GM10266 (cell line): Measurements from ENCODE around the gene GJA5.
A peak's percentile ranks its signal among the peaks of the same experiment; 100 is the strongest.

ENCODE experiments used
- DNase-seq: peaks from one replicate; pipeline ENCODE4 v3.0.0; 2012; ENCODE audit errors: extremely low spot score
- TF ChIP-seq, protein P1 (sequence below): IDR thresholded peaks from 2 replicates; pipeline ENCODE4 v1.5.1; 2012; ENCODE audit warnings: mild to moderate bottlenecking, low read depth; ENCODE audit not compliant: control insufficient read depth, insufficient read depth; ENCODE audit errors: missing control alignments

Gene GJA5

DNA sequence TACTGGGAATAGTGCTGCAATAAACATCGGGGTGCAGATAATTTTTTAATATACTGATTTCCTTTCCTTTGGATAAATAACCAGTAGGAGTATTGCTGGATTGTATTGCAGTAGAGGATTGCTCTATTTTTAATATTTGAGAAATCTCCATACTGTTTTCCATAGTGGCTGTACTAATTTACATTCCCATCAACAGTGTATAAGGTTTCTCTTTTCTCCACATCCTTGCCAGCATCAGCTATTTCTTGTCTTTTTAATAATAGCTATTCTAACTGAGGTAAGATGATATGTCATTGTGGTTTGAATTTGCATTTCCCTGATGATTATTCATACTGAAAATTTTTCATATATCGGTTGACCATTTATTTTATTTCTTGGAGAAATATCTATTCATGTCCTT, 31.1 kb downstream of the GJA5 start:
- TF ChIP-seq, protein P1, sequence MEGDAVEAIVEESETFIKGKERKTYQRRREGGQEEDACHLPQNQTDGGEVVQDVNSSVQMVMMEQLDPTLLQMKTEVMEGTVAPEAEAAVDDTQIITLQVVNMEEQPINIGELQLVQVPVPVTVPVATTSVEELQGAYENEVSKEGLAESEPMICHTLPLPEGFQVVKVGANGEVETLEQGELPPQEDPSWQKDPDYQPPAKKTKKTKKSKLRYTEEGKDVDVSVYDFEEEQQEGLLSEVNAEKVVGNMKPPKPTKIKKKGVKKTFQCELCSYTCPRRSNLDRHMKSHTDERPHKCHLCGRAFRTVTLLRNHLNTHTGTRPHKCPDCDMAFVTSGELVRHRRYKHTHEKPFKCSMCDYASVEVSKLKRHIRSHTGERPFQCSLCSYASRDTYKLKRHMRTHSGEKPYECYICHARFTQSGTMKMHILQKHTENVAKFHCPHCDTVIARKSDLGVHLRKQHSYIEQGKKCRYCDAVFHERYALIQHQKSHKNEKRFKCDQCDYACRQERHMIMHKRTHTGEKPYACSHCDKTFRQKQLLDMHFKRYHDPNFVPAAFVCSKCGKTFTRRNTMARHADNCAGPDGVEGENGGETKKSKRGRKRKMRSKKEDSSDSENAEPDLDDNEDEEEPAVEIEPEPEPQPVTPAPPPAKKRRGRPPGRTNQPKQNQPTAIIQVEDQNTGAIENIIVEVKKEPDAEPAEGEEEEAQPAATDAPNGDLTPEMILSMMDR, result no peak
- no peak for DNase-seq

DNA sequence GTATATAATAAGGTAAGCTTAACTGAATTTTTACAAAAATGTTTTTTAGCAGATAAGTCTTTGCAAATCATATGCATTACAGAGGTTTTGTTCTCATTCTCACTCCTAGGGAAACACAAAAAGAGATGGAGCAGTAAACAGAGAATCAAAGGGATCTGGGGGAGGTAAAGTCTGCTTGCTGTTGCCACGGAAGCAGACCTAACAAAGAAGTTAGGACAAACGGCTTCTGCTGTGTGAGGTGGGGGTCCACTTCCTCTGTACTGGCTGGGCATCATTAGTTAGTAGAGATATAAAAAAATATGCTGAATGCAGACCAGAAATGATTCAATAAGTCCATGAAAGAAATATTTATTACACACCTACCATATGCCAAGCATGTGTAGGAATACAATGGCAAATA, 34.2 kb downstream of the GJA5 start:
- DNase-seq, result no peak
- TF ChIP-seq, protein P1, result no peak

GRCh38 chr1:147725685-147726084, 34.7 kb downstream of the GJA5 start:
- no peak for DNase-seq
- TF ChIP-seq, protein P1, result no peak

DNA sequence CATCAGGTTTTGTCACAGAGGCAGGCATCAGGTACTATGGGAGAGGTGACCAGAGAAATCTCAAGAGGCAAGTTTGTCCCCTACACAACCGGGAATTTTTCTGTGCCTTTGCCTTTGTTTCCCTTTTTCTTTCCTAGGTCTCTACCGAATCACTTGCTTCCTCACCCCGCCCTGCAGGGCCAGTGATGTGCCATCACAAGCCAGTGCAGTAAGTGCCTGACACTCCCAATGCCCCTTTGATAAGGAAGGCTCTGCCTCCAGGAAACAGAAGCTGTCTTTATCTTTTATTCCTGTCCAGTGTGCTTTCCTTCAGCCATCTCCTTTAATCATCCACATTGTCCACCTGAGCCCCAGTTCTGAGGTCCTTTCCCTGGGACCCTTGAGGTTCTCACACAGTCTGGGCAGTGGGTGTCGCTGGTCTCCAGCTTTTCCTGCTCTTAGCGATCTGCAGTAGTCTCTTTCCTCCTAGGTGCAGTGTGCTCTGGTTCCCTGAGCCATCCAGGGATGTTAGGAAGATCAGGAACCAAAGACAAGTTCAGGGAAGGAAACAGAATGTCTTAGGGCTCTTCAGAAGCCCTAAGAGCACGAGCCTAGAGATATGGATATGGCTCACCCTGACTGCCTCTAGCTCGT, 36.6 kb downstream of the GJA5 start:
- DNase-seq, result no peak
- TF ChIP-seq, protein P1, result peak; percentile 23

DNA sequence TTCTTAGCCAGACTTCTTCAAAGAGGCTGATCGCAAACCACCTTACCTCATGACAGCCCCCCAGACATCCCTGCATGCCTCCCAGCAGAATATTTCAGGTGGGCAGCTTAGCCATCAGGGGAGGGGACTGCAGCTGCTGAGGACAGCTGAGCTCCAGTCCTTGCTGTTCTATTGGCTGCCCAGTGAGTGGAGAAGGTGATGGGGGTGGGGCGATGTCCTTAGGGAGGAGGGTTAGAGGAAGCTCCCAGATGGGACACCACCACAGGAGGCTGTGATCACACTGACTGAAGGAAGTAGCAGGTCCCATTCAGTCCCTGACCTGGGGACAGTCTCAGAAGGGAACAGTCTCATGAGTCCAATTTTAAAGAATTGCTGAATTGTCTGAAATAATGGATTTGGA, 38.3 kb downstream of the GJA5 start:
- no peak for DNase-seq
- TF ChIP-seq, protein P1, result no peak

DNA sequence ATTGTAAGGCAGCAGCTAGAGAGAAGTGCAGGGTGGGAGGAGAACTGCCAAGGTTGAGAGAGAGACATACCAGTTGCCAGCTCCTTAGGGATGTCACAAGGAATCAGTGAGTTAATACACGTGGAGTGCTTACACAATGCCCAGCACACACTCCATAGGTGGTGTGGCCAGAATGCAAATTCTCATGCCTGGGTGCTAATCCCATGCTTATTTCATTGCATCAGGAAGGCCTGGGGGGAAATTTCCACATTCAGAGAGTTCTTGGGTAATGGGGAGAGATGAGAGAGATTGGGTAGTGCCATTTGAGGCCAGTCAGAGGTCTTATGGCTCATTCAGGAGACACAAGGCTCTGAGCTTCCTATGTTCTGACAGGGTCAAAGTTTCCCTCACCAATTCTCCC, 38.7 kb downstream of the GJA5 start:
- no peak for DNase-seq
- TF ChIP-seq, protein P1, result no peak

DNA sequence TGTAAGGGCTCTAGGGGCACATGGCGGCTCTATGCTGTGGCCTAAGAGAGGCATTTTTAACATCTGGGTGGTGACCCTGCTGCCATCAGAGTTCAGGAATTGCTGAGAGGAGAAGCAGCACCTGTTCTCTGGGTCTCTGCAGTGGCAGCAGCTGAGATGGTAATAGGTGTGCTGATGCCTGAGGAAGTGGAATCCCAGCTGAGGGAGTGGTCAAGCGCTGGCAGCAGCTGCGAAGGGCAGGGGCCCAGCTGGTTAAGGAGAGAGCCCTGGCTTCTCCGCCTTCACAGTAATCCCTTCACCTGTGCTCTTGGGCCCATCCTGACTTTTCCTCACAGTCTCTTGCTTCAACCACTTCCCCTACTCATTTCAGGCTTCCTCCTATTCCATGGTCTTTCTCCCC, 39.8 kb downstream of the GJA5 start:
- DNase-seq, result no peak
- TF ChIP-seq, protein P1, result no peak
